Measurements from ENCODE around the gene PLXNA4. TPM values are rescaled to one million over a fixed set of nuclear protein-coding genes. Genes with fewer than 3 reads are reported as not detected.
"Not testable (repeated sequence)": the region's sequence is repeated elsewhere in the genome, so short reads cannot be mapped to it uniquely, and the experiment has no call there.

PLXNA4 gene
- total RNA-seq, 1 donor from 2014 or later: 5.8 TPM

DNA sequence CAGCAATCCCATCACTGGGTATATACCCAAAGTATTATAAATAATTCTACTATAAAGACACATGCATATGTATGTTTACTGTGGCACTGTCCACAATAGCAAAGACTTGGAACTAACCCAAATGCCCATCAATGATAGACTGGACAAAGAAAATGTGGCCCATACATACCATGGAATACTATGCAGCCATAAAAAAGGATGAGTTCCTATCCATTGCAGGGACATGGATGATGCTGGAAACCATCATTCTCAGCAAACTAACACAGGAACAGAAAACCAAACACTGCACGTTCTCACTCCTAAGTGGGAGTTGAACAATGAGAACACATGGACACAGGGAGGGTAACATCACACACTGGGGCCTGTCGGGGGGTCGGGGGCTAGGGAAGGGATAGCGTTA is 186.2 kb downstream of the PLXNA4 start:
- not testable (repeated sequence) for DNase-seq (ENCODE audit: low spot score)

DNA sequence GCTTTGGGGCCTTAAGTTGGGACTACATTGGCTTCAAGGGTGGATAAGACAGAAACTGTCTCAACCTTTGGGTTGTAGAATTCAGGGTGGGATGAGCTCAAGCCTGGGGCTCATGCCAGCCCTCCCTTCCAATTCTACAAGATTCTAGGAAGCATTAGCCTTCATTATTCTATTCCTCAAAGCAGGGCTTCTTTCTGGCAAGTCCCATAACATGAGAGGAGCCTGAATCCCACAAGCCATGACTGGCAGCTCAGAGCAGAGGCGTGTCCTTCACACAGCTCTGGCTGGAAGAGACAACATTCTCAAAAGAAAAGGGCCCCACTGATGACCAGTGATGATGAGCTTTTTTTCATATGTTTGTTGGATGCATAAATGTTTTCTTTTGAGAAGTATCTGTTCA is 187.6 kb downstream of the PLXNA4 start:
- DNase-seq (ENCODE audit: low spot score): no peak

DNA sequence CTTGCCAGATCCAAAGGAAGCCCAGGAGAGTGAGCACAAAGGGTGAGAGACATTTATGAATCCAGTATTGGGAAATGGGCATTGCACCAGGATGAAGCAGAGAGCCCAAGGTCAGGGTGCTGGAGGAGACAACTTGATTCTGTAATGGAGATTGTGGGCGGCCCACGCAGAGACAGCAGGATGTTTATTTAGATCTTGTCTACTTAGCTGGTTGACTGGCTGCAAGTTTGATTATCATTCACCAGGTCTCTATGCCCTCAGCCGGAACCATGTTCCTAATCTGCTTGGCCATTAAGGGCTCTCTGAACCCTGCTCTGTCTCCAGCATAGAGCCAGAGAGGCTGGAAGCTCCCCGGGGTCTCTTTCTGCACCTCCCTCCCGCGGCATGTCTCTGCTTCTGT is 188.7 kb downstream of the PLXNA4 start:
- no peak for DNase-seq (ENCODE audit: low spot score)

DNA sequence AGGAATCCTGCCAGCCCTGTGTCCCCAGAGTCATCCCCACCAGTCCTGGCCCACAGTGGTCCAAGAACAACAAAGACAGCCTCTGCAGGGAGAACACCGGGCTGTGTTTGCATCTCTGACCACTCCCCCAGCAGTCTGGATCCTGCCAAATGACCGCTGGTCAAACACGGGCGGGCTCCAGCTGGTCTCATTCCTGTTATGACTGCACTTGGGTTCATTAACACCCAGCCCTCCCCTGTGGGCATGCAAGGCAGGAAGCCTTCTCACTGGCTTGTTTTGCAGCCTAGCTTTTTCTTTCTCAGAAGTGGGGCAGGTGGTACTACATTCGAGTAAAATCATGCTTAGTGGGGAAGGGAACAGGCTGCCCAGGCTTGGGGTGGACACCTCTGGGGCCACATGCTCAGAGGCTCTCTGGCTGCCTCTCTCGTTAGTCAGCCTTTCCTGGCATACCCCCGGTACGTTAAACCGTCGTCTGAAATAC is 190.0 kb downstream of the PLXNA4 start:
- DNase-seq (ENCODE audit: low spot score): peak; percentile 27

DNA sequence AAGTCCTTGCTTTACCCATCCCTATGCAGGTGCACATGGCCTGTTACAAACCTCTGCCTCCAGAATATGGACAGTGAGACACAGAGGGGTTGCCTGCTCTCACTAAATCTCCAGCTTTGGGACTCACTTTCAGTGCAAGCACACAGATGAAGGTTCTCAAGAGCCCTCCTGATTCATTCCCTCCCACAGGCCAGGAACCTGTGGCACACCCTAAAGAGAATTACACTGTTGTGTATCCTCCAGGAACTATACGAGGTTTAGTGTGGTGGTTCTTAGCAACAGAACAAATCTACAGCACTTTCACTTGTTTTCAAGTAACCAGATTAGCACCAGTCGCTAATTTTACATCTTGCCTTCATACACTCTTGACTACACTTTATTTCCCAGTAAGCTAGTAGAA is 192.3 kb downstream of the PLXNA4 start:
- DNase-seq (ENCODE audit: low spot score): no peak

DNA sequence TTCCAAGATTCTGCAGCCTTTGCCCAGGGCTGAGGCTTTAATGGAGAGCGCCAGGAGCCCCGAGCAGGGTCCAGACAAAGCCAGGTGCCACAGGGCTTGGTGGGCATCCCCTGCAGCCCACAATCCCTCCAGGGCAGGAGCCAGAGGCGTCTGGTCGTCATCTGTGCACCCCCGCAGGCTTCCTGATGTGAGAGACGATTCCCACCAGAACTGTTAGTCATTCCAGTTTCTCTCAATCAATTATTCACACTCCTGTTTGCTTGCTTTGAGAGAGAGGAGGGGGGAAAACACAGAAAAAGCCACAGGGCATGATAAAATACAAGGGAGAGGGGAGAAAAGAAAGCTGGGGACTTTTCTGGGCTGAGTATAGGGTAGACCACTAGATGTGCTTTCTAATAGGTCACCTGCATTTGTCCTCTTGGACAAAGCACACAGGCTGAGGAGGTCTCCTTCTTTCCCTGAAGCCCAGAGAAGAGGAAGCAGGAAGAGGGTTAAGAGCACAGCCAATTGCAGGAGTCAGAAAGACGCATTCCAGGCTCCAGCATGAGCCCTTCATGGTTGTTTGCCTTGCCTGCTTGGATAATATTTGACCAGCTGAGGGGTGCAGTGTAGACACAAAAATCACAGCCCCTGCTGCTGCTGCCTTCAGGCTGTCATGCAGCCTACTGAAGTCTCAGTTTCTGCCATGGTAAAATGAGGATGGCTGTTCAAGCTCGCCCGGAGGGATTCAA is 194.4 kb downstream of the PLXNA4 start:
- no peak for DNase-seq (ENCODE audit: low spot score)

DNA sequence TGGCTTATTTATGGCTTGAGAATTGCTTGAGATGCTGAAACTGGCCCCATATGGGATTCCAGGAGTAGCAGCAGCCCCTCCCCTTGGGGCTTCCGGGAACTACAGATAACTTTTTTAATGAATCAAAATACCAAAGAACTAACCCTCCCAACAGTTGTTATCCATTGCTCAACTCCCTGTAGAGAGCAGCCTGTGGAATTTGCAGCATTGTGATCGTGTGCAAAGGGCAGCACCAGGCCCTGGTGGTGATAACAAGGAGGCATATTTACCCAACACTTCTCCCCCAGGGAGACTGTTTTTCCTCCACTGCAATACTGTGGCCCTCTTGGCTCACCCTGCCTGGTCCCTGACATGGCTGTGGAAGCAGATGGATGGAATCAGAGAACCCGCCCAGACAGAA is 196.2 kb downstream of the PLXNA4 start:
- peak; percentile 31 for DNase-seq (ENCODE audit: low spot score)

DNA sequence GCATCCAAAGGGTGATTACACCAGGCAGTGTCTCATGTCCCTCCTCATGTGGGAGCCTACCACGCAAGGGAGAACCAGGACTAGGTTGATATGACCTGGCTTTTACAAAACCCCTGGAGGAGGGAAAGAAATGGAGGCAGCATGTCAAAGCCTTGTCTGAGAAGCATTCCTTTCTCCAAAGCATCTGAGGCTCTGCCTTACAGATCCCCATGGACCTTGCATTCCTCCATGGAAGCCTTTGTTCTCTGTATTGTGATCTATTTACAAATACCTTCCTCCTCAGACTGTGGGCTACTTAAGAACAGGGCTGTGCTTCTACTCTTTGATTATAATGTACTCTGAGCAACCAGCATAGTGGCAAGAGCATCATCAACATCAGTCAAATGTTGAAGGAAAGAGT is 197.0 kb downstream of the PLXNA4 start:
- no peak for DNase-seq (ENCODE audit: low spot score)

DNA sequence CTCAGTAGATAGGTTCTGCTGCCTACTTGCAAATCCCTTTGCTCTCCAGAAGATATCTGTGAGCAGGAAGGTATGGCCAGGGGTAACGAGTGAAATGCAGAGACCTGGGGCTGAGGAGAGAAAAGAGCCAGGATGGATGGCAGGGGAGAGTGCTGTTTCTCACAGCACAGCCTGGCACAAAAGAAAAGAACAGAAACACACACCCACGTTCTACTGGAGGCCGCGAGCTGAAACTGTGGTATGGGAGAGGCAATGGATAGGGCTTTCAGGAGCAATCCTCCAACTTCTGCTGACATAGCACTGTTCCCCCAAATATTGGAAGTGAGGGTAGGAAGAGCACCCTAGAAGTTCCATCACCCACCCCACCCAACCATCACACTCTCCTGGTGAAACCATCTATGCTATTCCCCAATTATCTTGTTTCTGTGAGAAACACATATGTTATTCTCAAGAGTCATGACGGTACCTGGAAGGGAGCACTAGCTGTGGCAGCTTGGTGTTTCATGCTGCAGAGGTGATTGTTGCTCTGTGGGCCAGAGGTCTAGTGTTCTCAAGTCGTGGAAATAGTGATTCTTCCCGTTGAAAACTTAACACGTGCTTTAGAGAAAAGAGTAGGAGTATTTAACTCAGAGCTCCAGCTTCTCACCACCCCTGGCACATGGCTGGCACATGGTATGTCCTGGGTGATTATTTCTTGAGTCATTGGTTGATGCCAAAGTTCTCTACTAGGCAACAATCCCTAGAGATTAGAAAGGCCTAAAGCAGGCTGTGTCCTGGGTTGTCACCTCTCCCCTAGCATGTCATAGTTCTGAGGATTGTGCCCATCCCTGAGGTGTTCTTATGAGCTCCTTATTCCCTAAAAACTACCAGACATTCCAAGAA is 198.3 kb downstream of the PLXNA4 start:
- DNase-seq (ENCODE audit: low spot score): no peak

DNA sequence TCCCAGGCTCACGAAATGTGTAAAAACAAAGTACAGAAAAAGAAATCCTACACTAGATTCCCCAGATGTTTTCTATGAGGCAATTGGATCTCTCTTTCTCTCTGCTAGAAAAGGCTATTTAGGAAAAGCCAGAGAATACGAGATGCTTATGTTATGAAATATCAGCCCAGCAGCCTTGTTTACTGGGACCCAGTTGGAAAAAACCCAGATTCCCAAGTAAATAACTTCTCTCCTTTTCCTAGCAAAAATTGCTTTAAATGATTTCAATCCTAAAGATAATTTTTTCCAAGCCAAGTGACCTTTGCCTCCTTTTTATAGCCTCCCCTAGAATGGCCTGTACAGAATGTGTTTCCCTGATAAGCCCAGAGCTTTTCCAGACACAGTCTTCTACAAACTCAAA is 199.3 kb downstream of the PLXNA4 start:
- no peak for DNase-seq (ENCODE audit: low spot score)

DNA sequence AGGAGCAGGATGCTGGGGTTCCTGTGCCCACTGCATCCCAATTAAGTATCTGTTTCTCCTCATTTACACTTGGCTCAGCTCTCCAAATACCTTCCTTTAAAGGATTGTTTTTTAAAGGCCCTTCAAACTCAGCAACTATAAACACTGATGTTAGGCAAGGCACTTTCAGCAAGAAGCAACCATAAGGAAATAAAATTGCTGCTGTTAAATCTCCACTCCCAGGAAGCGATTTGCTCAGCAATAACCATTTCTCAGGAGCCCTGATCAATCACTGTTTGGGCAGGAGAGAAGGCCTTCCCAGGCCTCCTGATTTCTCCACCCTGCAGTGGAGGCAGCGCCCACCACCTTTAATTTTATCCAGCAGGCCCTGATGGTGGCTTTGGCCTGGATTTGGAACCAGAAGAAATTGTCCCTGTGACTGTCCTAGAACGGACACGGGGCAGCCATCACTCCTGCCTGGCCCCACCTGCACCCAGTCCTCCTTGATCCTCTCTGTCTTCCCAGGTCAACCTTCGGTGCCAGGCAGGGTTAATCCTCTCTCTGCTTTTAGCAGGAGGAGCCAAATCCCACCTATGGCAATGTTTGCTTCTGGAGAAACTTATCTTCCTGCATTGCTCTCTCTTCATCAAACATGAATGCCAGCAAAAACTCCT is 199.8 kb downstream of the PLXNA4 start:
- DNase-seq (ENCODE audit: low spot score): no peak

DNA sequence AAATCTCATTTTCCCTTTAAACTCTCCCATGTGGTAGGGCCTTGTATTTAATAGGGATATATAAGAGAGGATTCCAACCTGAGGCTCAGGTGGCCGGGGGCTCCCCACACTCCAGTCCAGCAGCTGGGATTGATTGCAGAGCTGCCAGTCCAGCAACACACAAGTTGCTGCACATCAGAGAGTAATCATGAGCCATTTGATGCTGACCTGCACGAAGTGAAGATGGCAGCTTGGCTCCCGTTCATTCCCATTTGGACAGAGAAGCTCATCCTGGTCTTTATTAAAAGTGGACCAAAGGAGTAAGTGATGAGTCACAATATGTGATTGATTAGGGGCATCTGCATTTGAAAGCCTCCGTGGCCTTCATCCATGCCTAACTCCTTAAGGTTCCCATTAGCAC is 202.4 kb downstream of the PLXNA4 start:
- no peak for DNase-seq (ENCODE audit: low spot score)

DNA sequence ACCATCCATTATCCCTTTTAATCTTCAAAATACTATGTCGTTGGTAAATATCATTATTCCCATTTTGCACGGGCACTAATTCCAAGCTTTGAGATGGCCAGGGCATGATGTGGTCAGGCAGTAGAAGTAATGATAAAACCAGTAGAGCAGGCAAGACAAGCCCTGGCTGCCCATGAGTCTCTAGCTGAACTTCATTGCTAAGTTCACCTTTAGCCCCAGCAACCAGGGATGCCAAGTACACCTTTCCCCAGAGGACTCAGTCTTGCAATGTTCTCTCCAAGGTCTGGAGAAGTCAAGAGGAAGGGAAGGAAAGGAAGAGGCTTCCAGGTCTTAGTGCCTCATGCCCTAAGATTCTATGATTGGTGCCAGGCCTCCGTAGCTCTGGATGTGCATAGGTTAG is 203.2 kb downstream of the PLXNA4 start:
- DNase-seq (ENCODE audit: low spot score): no peak

DNA sequence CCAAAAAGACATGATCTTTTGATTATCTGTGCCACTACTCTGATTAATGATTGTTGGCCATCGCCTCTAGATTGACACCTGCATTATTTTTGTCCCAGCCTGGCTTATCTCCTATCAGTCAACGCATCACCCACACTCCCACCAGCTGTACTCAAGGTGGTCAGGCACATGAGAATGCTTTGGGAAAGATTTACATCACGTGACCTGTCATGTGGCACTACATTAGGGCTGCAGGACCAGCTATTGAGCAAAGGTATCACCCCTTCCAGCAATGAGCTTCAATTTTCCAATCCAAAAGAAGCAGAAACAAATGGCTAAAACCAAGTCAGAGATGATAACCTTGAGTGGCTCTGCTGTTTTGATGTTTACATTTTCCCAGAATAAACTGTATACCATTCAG is 204.3 kb downstream of the PLXNA4 start:
- DNase-seq (ENCODE audit: low spot score): no peak

DNA sequence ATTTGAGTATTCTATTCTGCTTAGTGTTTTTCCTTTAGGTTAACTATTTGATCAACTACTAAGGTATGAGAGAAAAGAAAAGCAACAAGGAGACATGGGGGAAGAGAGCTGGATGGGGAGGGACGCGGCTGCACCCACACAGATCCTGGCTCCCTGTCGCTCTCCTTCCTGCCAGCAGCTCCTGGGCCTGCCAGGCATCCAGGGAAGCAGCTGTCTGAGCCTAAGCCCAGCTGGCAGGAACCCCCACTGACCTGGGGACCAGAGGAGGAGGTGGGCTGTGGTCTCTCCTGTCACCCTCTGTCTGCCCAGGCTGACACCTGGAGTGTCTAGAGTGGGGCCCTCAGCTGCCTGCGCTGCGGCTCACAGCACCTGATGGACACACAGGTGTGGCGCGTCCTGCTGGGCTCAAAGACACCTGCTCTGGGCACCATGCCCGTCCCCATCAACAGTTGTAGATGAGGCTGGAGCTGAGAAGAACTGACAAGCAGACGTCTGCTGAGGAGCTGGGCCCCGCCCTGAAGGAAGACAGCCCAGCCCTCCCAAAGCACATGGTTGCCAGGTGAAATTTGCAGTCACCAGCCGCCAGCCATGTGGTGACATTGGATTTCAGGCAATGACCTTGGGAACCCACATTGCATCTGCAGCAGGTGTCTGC is 207.9 kb downstream of the PLXNA4 start:
- DNase-seq (ENCODE audit: low spot score): no peak

DNA sequence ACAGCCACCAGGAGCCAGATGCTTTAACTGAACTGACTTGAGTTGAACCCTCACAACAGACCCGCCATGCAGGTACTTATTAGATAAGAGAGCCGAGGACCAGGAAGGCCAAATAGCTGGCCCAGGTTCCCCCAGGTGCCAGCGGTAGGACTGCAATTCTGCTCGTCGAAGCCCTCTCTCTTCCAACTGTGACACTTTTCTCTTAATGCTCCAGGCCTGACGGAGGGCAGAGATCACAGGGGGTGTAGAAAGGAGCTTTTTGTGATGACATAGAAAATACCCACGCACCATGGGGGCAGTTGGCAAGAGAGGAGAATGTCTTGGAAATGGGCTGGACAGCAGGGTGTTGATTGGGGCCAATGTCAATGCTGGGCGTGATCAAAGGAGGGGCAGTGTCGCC is 208.5 kb downstream of the PLXNA4 start:
- DNase-seq (ENCODE audit: low spot score): no peak

DNA sequence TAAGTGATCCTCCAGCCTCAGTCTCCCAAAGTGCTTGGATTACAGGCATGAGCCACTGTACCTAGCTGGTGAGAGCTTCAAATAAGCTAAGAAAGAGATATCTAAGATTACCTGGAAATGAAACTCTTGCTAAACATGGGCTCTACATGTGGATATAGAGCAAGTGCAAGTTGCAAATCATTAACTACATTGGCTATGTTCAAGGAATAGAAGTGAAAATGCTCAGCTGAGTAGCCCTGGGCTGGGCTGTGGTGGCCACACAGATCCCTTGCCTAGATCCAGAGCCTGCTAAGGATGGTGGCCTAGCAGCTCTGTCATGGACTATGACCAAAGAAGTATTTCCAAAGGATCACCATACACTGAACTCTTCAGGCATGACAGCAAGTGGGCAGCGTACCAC is 209.3 kb downstream of the PLXNA4 start:
- no peak for DNase-seq (ENCODE audit: low spot score)

DNA sequence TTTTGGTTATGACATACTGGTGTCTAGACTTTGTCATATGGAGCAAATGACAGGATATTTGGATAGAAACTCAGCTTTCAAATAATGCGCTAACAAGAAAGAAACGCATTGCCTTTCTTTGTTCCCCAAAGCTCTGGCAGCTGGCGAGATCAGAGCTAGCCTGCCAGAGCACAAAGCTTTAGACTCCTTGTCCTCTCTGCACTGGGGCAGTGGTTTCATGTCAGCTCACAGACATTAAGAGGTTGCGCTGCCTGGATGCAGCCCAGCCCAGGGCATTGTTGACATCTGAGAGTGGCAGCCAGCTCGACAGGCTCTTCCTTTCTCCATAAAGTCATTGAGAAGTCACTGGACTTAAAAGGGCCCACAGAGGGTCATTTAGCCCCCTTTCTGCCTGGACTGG is 212.0 kb downstream of the PLXNA4 start:
- no peak for DNase-seq (ENCODE audit: low spot score)

DNA sequence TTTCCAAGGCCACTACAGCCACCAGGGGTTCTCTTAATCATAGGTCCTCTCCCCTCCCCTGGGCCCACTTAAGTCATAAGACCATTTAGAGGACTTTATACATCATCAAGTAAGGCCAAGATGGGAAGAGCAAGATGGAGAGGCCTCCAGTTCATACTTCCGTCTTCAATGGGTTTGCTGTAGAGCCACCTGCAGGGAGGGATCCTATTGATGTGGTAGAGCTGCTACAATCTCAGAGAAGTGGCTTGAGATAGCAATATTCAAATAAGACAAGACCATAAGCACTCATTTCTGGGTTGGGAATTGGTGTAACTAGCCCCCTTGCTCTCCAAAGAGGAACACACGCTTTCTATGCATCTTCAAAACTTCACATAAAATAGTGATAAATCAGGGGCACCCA is 214.2 kb downstream of the PLXNA4 start:
- DNase-seq (ENCODE audit: low spot score): no peak

DNA sequence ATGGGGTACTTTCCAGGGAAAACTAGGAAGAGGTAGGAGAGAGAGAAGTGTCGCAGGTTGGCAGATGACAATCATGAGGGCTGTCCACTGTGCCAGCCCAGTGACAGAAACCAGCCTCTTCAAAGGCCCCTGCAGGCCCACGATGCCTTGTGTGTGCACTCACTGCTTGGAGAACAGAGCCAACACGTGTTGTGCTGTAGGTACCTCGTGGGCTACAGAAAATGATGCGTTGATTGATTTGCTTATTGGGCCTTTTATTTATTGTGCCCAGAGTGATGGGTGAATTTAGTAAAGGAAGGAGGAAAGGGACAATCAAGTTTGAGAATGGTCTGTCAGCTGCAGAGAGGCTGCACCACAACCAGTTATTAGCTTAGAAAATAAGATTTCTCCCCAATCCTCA is 215.1 kb downstream of the PLXNA4 start:
- DNase-seq (ENCODE audit: low spot score): no peak

DNA sequence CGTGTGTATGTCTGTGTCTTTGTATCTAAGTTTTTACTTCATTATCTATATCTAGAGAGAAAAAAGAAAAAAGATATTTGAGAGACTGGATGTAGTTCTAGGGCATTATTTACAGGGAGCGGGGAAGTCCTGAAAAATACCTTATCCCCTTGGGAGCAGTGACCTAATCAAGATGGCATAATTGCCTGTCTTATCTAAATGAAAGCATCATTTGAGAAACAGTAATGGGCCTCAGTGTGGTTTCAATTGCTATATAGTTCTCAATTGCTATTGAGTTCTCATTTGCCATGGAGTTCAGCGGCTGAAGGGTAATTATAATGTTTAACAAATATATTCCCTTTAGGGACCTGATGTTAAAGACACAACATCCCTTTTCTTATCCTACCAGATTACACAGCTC is 216.5 kb downstream of the PLXNA4 start:
- DNase-seq (ENCODE audit: low spot score): no peak

DNA sequence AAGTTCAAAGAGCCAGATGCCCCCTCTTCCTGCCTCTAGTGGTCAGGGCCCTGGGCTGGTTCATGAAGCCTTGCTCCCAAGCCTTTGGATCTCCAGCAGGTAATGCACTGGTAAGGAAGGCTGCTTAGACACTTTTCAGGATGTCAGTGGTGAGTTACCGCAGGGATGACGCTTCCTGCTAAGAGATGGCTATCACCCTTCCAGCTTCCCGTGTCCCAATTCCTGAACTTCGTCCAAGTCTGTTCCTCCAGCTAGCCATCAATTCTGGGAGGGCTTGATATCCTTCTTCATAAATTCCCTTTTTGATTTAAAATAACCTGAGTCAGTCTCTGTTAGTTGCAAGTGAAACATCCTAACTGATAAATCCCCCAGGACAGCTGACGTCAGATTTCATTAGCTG is 221.2 kb downstream of the PLXNA4 start:
- DNase-seq (ENCODE audit: low spot score): no peak
